Keratinocyte (primary cell): ENCODE data around the gene FCF1. TPM values are rescaled to one million over a fixed set of nuclear protein-coding genes. Genes with fewer than 3 reads are reported as not detected.

ENCODE experiments used
- DNase-seq: peaks from one replicate; pipeline ENCODE4 v3.0.0-alpha.2; 2011; ENCODE audit warnings: low read depth, missing footprints, low spot score
- FAIRE-seq: peaks from 2 replicates; lab custom pipeline; 2011; peaks lifted over from hg19 to GRCh38; lab: Jason Lieb, UNC
- H2AFZ ChIP-seq: 2 replicates; pipeline ENCODE4 v1.6.0; 2012; ENCODE audit warnings: low read length, control low read depth, inconsistent platforms; ENCODE audit not compliant: control insufficient read depth
- H3K27ac ChIP-seq: 2 replicates; pipeline ENCODE4 v1.5.1; 2011; ENCODE audit warnings: low read length; ENCODE audit not compliant: control insufficient read depth, insufficient read depth
- H3K27me3 ChIP-seq: 3 replicates; pipeline ENCODE4 v1.6.0; 2011; ENCODE audit warnings: low read length; ENCODE audit not compliant: control insufficient read depth, insufficient read depth; ENCODE audit errors: extremely low read depth
- H3K36me3 ChIP-seq, 2 experiments: 2 replicates in 1 of 2; 3 replicates in 1 of 2; pipeline ENCODE4 v1.5.1; 2011; ENCODE audit warnings: low read length in 2 of 2, mild to moderate bottlenecking in 1 of 2; ENCODE audit not compliant: control insufficient read depth in 2 of 2, insufficient read depth in 2 of 2; ENCODE audit errors: extremely low read depth in 1 of 2
- H3K4me1 ChIP-seq: 3 replicates; pipeline ENCODE4 v1.5.1; 2011; ENCODE audit warnings: low read length; ENCODE audit not compliant: control insufficient read depth, insufficient read depth; ENCODE audit errors: extremely low read depth
- H3K4me2 ChIP-seq: 3 replicates; pipeline ENCODE4 v1.6.0; 2011; ENCODE audit warnings: low read depth, low read length; ENCODE audit not compliant: control insufficient read depth, insufficient read depth; ENCODE audit errors: extremely low read depth
- H3K4me3 ChIP-seq, 3 experiments: fragments of 200-600 bp in 1 of 3; sonication (generic) in 1 of 3; 2 replicates in 2 of 3; 3 replicates in 1 of 3; pipeline ENCODE4 v1.5.1; 2011 to 2016; ENCODE audit warnings: low read length in 3 of 3, mild to moderate bottlenecking in 3 of 3, control low read depth in 2 of 3, inconsistent platforms in 1 of 3, low read depth in 1 of 3, mixed read lengths in 1 of 3, mixed run types in 1 of 3, moderate library complexity in 1 of 3; ENCODE audit not compliant: control insufficient read depth in 2 of 3, insufficient read depth in 2 of 3; ENCODE audit errors: extremely low read depth in 1 of 3
- H3K79me2 ChIP-seq: 2 replicates; pipeline ENCODE4 v1.6.0; 2012; ENCODE audit warnings: low read length; ENCODE audit not compliant: control insufficient read depth, insufficient read depth
- H3K9ac ChIP-seq: 3 replicates; pipeline ENCODE4 v1.6.0; 2011; ENCODE audit warnings: low read length; ENCODE audit not compliant: control insufficient read depth, insufficient read depth; ENCODE audit errors: extremely low read depth
- H3K9me1 ChIP-seq: 3 replicates; pipeline ENCODE4 v1.6.0; 2011; ENCODE audit warnings: low read length; ENCODE audit not compliant: control insufficient read depth, insufficient read depth; ENCODE audit errors: extremely low read depth
- H3K9me3 ChIP-seq: 2 replicates; pipeline ENCODE4 v1.5.1; 2012; ENCODE audit warnings: low read depth, low read length; ENCODE audit not compliant: control insufficient read depth
- H4K20me1 ChIP-seq: 3 replicates; pipeline ENCODE4 v1.6.0; 2011; ENCODE audit warnings: low read length; ENCODE audit not compliant: control insufficient read depth, insufficient read depth; ENCODE audit errors: extremely low read depth
- CTCF ChIP-seq, 3 experiments: IDR thresholded peaks in 1 of 3; conservative IDR thresholded peaks in 1 of 3; optimal IDR thresholded peaks in 1 of 3; 2 replicates in 2 of 3; 3 replicates in 1 of 3; pipeline versions ENCODE3 to v1.5.1; 2011; ENCODE audit warnings: low read length in 3 of 3, mild to moderate bottlenecking in 3 of 3, moderate library complexity in 2 of 3, control low read depth in 1 of 3, inconsistent platforms in 1 of 3; ENCODE audit not compliant: insufficient read depth in 2 of 3; ENCODE audit errors: extremely low read depth in 1 of 3
- EZH2 ChIP-seq: IDR thresholded peaks from one replicate; pipeline ENCODE4 v1.6.1; 2012; ENCODE audit warnings: inconsistent platforms, mild to moderate bottlenecking, low read length, moderate library complexity
- dilution Hi-C: fragments of 300-500 bp; cut with MboI; formaldehyde crosslinking; loops from one replicate; pipeline ENCODE4 v1.7.0; 2020; ENCODE audit warnings: low sequenced_read_pairs; ENCODE audit not compliant: extremely low pct_ligation_motif_present
- polyA plus RNA-seq, 5 experiments: library from polyadenylated mRNA; depleted of rRNA in 3 of 5; stranded (reverse) in 3 of 5; stranded (forward) in 1 of 5; unstranded in 1 of 5; fragments of >200 nt; gene quantifications; 1 replicate in 1 of 5; 2 replicates in 3 of 5; 3 replicates in 1 of 5; pipeline versions ENCODE4 v1.2.1 to v1.2.3, GENCODE V29; 2011 to 2012; ENCODE audit warnings: missing spikeins in 2 of 5, low read depth in 1 of 5, low replicate concordance in 1 of 5

FCF1 gene
- polyA plus RNA-seq, 1 donor (not counting 4 experiments of a cell fraction or from before 2014, with no cell fraction given), result 86.8 TPM

DNA sequence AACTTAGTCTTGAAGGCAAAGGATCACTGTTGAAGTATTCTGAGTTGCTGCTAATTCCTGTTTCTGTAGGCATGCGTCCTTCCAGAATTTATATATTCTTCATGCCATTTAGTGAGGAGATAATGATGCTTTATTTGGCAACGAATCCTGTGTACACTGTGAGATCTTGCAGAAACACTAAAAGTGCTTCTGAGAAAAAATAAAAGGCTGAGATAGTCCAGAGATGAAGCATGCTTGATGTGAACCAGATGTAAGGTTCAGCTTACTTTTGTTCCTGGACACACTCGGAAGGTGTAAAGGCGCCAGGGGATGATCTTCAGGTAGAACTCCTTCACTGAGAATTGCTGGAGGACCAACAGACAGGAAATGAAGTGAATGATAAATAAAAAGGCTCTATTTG lies 39.2 kb upstream of the FCF1 start:
- Histone ChIP-seq H2AFZ (no peak overlapping the region), H4K20me1 (no peaks in the 10 kb centered on the region), H3K9me3 (no peaks in the 10 kb centered on the region), H3K9me1 (no peaks in the 10 kb centered on the region), H3K4me2 (no peak overlapping the region), H3K36me3 (peaks cover 17 to 47% of the 10 kb centered on the region in 2 experiments), H3K9ac (no peak overlapping the region), H3K79me2 (no peaks in the 10 kb centered on the region), H3K27ac (no peak overlapping the region), H3K4me3 (no peak overlapping the region), H3K27me3 (no peaks in the 10 kb centered on the region), H3K4me1 (peaks cover 17% of the 10 kb centered on the region)
- FAIRE-seq, result no peak
- dilution Hi-C loops, result no loop called here
- DNase-seq, result no peak
- TF ChIP-seq CTCF (optimal IDR thresholded peaks at IDR 0.05 in 1 of 3, IDR thresholded peaks at IDR 0.05 in 1 of 3, conservative IDR thresholded peaks at IDR 0.05 in 1 of 3; ENCODE audit: extremely low read depth in 1 of 3, insufficient read depth in 2 of 3, low read length in 3 of 3), result no peak
- no peak for TF ChIP-seq EZH2

GRCh38 chr14:74675219-74675618 lies 37.7 kb upstream of the FCF1 start:
- dilution Hi-C loops, result no loop called here
- TF ChIP-seq EZH2 (no peak), CTCF (optimal IDR thresholded peaks at IDR 0.05 in 1 of 3, IDR thresholded peaks at IDR 0.05 in 1 of 3, conservative IDR thresholded peaks at IDR 0.05 in 1 of 3; ENCODE audit: extremely low read depth in 1 of 3, insufficient read depth in 2 of 3, low read length in 3 of 3) (no peak)
- no peak overlapping the region for H2AFZ ChIP-seq
- no peaks in the 10 kb centered on the region for H3K9me1 ChIP-seq
- no peaks in the 10 kb centered on the region for H4K20me1 ChIP-seq
- no peak for DNase-seq
- H3K4me3 ChIP-seq, result no peak overlapping the region
- H3K79me2 ChIP-seq, result no peaks in the 10 kb centered on the region
- no peaks in the 10 kb centered on the region for H3K27me3 ChIP-seq
- no peak overlapping the region for H3K4me2 ChIP-seq
- H3K9ac ChIP-seq, result no peak overlapping the region
- no peaks in the 10 kb centered on the region for H3K9me3 ChIP-seq
- H3K4me1 ChIP-seq, result peaks cover 17% of the 10 kb centered on the region
- H3K27ac ChIP-seq, result no peak overlapping the region
- H3K36me3 ChIP-seq, result peaks cover 18 to 36% of the 10 kb centered on the region in 2 experiments
- no peak for FAIRE-seq
